ENCODE data around the gene C5orf47. TPM values are rescaled to one million over a fixed set of nuclear protein-coding genes. Genes with fewer than 3 reads are reported as not detected.

C5orf47 gene
- total RNA-seq, 1 experiment from 2014 or later = not detected

GRCh38 chr5:173962436-173962972, 26.5 kb upstream of the C5orf47 start:
- CTCF ChIA-PET = interaction anchor here (0.6 to 2.0 kb wide), 4 partner anchors 11 to 346 kb away, joined by 3 to 9 read pairs (median 4); partner anchors contain the start of genes BOD1 and CPEB4
- Mint-ChIP-seq H3K27ac (ENCODE audit: unreplicated experiment) (peak overlapping the region; percentile 83), H3K36me3 (ENCODE audit: insufficient read depth, unreplicated experiment) (peaks cover 13% of the 10 kb centered on the region), H3K4me1 (ENCODE audit: low read depth, unreplicated experiment) (peaks cover 17% of the 10 kb centered on the region), H3K27me3 (ENCODE audit: unreplicated experiment) (no peaks in the 10 kb centered on the region), H3K9me3 (ENCODE audit: low read depth, unreplicated experiment) (no peaks in the 10 kb centered on the region), H3K4me3 (ENCODE audit: low read depth, unreplicated experiment) (peak overlapping the region; percentile 85)
- intact Hi-C loops (cut with micrococcal nuclease; ENCODE audit: unreplicated experiment) = no loop called here
- no TSS peak for BruUV-seq (replicated peaks)
- TF ChIP-seq CTCF (IDR thresholded peaks at IDR 0.05; ENCODE audit: unreplicated experiment) = no peak
- DNase-seq = no peak

GRCh38 chr5:173963182-173963838, 25.7 kb upstream of the C5orf47 start:
- H3K27me3 Mint-ChIP-seq (ENCODE audit: unreplicated experiment) = no peaks in the 10 kb centered on the region
- no peak for TF ChIP-seq CTCF (IDR thresholded peaks at IDR 0.05; ENCODE audit: unreplicated experiment)
- H3K4me3 Mint-ChIP-seq (ENCODE audit: low read depth, unreplicated experiment) = peak overlapping the region; percentile 85
- peaks cover 17% of the 10 kb centered on the region for H3K4me1 Mint-ChIP-seq (ENCODE audit: low read depth, unreplicated experiment)
- CTCF ChIA-PET = interaction anchor here (0.6 to 2.0 kb wide), 9 partner anchors 10 to 349 kb away, joined by 3 to 10 read pairs (median 4); partner anchors contain the start of genes BOD1 and CPEB4
- TSS peak; percentile 89 for BruUV-seq (replicated peaks)
- DNase-seq = no peak
- H3K27ac Mint-ChIP-seq (ENCODE audit: unreplicated experiment) = peak overlapping the region; percentile 83
- peaks cover 13% of the 10 kb centered on the region for H3K36me3 Mint-ChIP-seq (ENCODE audit: insufficient read depth, unreplicated experiment)
- H3K9me3 Mint-ChIP-seq (ENCODE audit: low read depth, unreplicated experiment) = no peaks in the 10 kb centered on the region
- intact Hi-C loops (cut with micrococcal nuclease; ENCODE audit: unreplicated experiment) = no loop called here

- no peak for TF ChIP-seq CTCF (IDR thresholded peaks at IDR 0.05; ENCODE audit: unreplicated experiment)
- no TSS peak for BruUV-seq (replicated peaks)
- Mint-ChIP-seq H3K36me3 (ENCODE audit: insufficient read depth, unreplicated experiment) (peaks cover 13% of the 10 kb centered on the region), H3K4me3 (ENCODE audit: low read depth, unreplicated experiment) (peak overlapping the region; percentile 85), H3K27me3 (ENCODE audit: unreplicated experiment) (no peaks in the 10 kb centered on the region), H3K4me1 (ENCODE audit: low read depth, unreplicated experiment) (peaks cover 18% of the 10 kb centered on the region), H3K9me3 (ENCODE audit: low read depth, unreplicated experiment) (no peaks in the 10 kb centered on the region), H3K27ac (ENCODE audit: unreplicated experiment) (peak overlapping the region; percentile 83)
- intact Hi-C loops (cut with micrococcal nuclease; ENCODE audit: unreplicated experiment) = no loop called here
- peak; percentile 49 for DNase-seq
- CTCF ChIA-PET = interaction anchor here (0.8 to 2.0 kb wide), 8 partner anchors 9 to 348 kb away, joined by 3 to 10 read pairs (median 4); partner anchors contain the start of gene BOD1
Measured at GRCh38 chr5:173963867-173964441, 25.0 kb upstream of the C5orf47 start.

GRCh38 chr5:173964506-173964905, 24.5 kb upstream of the C5orf47 start:
- BruUV-seq (replicated peaks) = no TSS peak

More at GRCh38 chr5:173964506-173964905, 24.5 kb upstream of the C5orf47 start:
- Mint-ChIP-seq H3K27ac (ENCODE audit: unreplicated experiment) (peak overlapping the region; percentile 83), H3K36me3 (ENCODE audit: insufficient read depth, unreplicated experiment) (peaks cover 13% of the 10 kb centered on the region), H3K4me1 (ENCODE audit: low read depth, unreplicated experiment) (peaks cover 24% of the 10 kb centered on the region), H3K27me3 (ENCODE audit: unreplicated experiment) (no peaks in the 10 kb centered on the region), H3K9me3 (ENCODE audit: low read depth, unreplicated experiment) (no peaks in the 10 kb centered on the region), H3K4me3 (ENCODE audit: low read depth, unreplicated experiment) (peak overlapping the region; percentile 85)
- CTCF ChIA-PET = interaction anchor here (1.1 to 2.0 kb wide), 3 partner anchors 9 to 335 kb away, joined by 4 to 9 read pairs (median 6); no protein-coding TSS in a partner anchor
- TF ChIP-seq CTCF (IDR thresholded peaks at IDR 0.05; ENCODE audit: unreplicated experiment) = no peak
- DNase-seq = no peak
- intact Hi-C loops (cut with micrococcal nuclease; ENCODE audit: unreplicated experiment) = no loop called here
